Measurements from ENCODE around the gene SLC47A2.

Gene SLC47A2

DNA sequence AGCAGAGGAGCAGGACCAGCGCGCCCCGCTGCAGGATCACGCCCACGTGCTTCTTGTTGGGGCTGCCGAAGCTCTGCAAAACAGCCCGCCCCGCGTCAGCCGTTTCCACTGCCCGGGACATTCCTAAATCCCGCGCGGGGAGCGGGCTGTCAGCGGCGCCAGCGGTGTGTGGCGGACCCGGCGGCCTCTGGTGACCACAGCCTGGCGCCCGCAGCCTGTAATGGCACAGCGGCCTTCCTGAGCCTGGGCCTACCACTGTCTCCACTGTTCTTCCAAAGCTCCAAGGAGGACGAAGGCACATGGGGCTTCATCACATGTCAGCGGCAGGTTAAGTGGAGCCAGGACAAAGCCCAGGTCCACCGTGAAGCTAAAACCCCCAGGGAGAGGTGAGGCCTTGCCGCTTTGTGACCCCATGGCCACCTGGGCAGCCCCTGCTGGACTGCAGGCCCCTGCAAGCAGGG, 2.5 kb downstream of the SLC47A2 start:
- TF ChIP-seq, protein P1, sequence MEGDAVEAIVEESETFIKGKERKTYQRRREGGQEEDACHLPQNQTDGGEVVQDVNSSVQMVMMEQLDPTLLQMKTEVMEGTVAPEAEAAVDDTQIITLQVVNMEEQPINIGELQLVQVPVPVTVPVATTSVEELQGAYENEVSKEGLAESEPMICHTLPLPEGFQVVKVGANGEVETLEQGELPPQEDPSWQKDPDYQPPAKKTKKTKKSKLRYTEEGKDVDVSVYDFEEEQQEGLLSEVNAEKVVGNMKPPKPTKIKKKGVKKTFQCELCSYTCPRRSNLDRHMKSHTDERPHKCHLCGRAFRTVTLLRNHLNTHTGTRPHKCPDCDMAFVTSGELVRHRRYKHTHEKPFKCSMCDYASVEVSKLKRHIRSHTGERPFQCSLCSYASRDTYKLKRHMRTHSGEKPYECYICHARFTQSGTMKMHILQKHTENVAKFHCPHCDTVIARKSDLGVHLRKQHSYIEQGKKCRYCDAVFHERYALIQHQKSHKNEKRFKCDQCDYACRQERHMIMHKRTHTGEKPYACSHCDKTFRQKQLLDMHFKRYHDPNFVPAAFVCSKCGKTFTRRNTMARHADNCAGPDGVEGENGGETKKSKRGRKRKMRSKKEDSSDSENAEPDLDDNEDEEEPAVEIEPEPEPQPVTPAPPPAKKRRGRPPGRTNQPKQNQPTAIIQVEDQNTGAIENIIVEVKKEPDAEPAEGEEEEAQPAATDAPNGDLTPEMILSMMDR (IDR thresholded peaks at IDR 0.05; ENCODE audit: insufficient read depth, missing control alignments), result no peak

DNA sequence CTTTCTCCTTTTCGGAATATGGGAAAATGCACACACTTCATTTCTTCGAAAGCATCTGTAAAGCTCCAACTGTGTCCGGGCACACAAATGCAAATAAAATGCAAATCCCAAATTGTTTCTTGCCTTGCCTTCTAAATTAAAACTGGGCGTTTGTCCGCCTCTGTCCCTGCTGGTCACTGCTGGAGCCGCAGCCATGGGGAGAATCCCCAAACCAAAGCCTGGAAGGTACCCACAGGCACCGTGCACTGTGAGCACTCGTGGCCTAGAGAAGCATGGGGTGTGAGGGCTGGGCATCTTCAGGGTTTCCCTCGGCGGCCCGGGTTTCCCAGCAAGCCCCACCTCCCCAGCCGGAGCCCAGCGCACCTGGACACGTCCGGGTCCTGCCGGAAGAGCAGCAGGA, 2.9 kb downstream of the SLC47A2 start:
- DNase-seq (ENCODE audit: insufficient read length, low spot score), result peak; percentile 18
- TF ChIP-seq, protein P1 (IDR thresholded peaks at IDR 0.05; ENCODE audit: insufficient read depth, missing control alignments), result no peak

More for the DNA sequence above, 2.5 kb downstream of the SLC47A2 start:
- DNase-seq (ENCODE audit: insufficient read length, low spot score) (peak; percentile 4), FAIRE-seq (no peak)

DNA sequence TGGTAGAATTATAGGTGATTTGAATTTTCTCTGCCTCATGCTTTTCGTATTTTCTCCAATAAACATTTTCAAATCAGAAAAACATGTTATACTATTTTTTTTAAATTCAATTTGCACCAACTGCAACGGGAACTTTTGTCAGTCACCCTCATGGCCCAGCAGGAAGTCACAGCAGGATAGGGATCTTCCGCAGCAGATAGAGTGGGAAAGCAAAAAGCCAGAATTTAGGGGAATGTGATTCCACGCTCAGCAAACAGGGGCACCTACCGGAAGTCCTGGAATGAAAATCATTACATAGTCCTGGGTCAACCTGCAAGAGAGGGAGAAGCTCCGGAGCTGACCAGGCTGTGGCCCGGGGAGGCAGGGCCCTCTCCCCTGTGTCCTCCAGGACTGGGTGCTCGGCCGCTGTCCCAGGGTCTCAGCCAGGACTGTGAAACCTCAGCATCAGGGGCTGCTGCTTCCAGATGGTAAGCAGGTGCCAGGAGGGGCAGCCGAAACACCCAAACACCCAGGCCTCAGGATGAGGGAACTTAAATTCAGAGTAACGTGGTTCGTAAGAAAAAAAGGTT, 3.9 kb downstream of the SLC47A2 start:
- FAIRE-seq (no peak), DNase-seq (ENCODE audit: insufficient read length, low spot score) (peak; percentile 14)
- TF ChIP-seq, protein P1 (IDR thresholded peaks at IDR 0.05; ENCODE audit: insufficient read depth, missing control alignments), result no peak

More for the DNA sequence above, 2.9 kb downstream of the SLC47A2 start:
- no peak for FAIRE-seq

DNA sequence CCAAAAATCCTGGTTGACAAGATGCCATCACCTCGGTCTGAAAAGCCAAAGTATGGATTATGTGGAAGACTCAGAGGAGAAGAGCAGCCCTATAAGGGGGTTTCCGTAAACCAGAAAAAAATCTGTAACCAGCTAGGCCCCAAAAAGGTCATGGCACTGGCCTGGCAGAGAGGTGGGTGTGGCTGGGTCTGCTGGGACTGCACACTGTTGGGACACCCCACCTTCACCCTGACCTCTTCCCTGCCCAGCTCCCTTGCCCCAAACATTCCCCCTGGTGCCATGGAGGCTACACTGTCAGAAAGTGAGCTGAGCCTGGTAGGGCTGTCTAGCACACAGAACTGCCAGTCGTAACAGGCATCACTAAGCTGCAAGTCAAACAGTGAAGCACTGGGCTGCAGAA, 6.5 kb downstream of the SLC47A2 start:
- TF ChIP-seq, protein P1 (IDR thresholded peaks at IDR 0.05; ENCODE audit: insufficient read depth, missing control alignments), result no peak
- DNase-seq (ENCODE audit: insufficient read length, low spot score) (no peak), FAIRE-seq (no peak)

DNA sequence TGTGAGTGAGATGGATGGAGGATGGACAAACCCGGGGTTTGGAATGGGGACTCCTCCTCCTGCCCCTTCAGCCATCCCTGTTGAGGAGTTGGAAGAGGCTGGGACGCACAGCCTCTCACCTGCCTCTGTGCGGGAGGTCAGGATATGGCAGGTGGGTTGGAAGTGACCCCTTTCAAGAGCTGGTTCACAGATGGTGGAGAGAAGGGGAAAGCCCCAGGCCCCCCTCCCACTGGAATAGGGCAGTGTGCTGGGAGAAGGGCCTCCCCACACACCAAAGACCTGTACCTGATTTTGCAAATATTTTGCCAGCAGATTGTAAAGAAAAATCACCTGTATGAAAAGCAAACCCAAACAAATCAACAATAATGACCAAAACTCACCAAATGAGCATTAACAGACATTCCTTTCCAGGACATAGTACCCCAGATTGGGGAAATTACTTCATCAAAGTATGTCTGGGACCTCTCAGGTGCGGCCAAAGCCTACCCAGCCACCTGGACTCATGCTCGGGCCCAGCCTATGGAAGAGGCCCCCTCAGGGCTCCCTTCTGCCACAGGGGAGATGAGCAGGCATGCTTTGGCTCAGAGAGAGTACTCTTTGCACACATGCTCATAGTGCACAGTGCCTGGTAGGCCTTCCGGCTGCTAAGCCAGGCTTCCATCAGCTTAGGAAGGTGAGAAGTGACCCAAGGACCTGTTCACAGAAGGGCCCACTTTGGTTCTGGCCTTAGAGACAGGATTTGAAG, 7.8 kb downstream of the SLC47A2 start:
- DNase-seq (ENCODE audit: insufficient read length, low spot score), result peak; percentile 3
- no peak for FAIRE-seq
- TF ChIP-seq, protein P1 (IDR thresholded peaks at IDR 0.05; ENCODE audit: insufficient read depth, missing control alignments), result no peak

DNA sequence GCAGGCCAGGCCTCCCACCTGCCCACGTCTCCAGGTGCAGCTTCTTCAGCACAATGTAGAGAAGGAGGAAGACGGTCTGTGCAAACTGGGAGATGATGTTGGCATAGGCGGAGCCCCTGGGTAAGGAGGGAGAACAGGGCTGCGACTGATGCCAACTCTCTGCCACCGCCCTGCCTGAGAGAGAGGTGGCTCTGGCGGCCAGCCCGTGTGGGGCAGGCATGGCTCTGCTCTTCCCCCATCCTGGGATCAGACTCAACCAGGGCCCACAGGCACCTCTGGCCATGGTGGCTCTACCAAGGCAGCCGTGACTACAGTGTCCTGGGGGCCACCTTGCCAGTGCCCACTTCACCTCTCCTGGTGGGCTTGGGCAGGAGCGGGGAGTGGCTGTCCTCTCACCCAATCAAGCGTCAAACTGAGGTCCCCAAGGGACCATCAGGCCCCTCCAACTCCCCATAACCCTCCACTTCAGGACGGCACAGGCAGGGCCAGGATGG, 8.6 kb downstream of the SLC47A2 start:
- TF ChIP-seq, protein P1 (IDR thresholded peaks at IDR 0.05; ENCODE audit: insufficient read depth, missing control alignments), result no peak
- no peak for FAIRE-seq
- DNase-seq (ENCODE audit: insufficient read length, low spot score), result peak; percentile 7
